GM11168 (cell line): Measurements from ENCODE around the gene GNB1L.

ENCODE experiments used
- in situ Hi-C: fragments of 300-500 bp; cut with MboI; formaldehyde crosslinking; loops from one replicate; pipeline ENCODE4 v1.12.0; 2022; ENCODE audit warnings: low sequenced_read_pairs; ENCODE audit not compliant: unreplicated experiment

Gene GNB1L

GRCh38 chr22:19854778-19855503 is at the start of gene GNB1L, which contains the start of gene RTL10:
GNB1L (minus strand) TSS chr22:19854874; CDS start chr22:19821355, 33,519 bp downstream.
RTL10 (minus strand) TSS chr22:19854874; CDS start chr22:19852261, 2,613 bp downstream.
- in situ Hi-C loops: no loop called here

- in situ Hi-C loops: no loop called here
Observed at GRCh38 chr22:19904174-19904856, 49.6 kb upstream of the GNB1L start.

GRCh38 chr22:19903513-19903912 is 48.8 kb upstream of the GNB1L start:
- in situ Hi-C loops: no loop called here

GRCh38 chr22:19903031-19903430 is 48.4 kb upstream of the GNB1L start:
- in situ Hi-C loops: no loop called here

- in situ Hi-C loops: no loop called here
Observed at GRCh38 chr22:19902245-19902715, 47.6 kb upstream of the GNB1L start.

- in situ Hi-C loops: no loop called here
Observed at GRCh38 chr22:19901577-19902244, 47.0 kb upstream of the GNB1L start.

GRCh38 chr22:19900707-19901436 is 46.2 kb upstream of the GNB1L start:
- in situ Hi-C loops: no loop called here

GRCh38 chr22:19898831-19899567 is 44.3 kb upstream of the GNB1L start:
- in situ Hi-C loops: no loop called here

GRCh38 chr22:19898145-19898544 is 43.5 kb upstream of the GNB1L start:
- in situ Hi-C loops: no loop called here

- in situ Hi-C loops: no loop called here
Observed at GRCh38 chr22:19897726-19898125, 43.1 kb upstream of the GNB1L start.

- in situ Hi-C loops: no loop called here
Observed at GRCh38 chr22:19896665-19897355, 42.1 kb upstream of the GNB1L start.

- in situ Hi-C loops: no loop called here
Observed at GRCh38 chr22:19895160-19895849, 40.6 kb upstream of the GNB1L start.

- in situ Hi-C loops: no loop called here
Observed at GRCh38 chr22:19893363-19893762, 38.7 kb upstream of the GNB1L start.

- in situ Hi-C loops: no loop called here
Observed at GRCh38 chr22:19892925-19893324, 38.3 kb upstream of the GNB1L start.

GRCh38 chr22:19892257-19892879 is 37.7 kb upstream of the GNB1L start:
- in situ Hi-C loops: no loop called here

GRCh38 chr22:19891317-19892256 is 36.9 kb upstream of the GNB1L start:
- in situ Hi-C loops: no loop called here
